ENCODE data around the gene CD244. TPM values are rescaled to one million over a fixed set of nuclear protein-coding genes. Genes with fewer than 3 reads are reported as not detected.

The CD244 gene
- total RNA-seq, 2 donors from 2014 or later: 0.49 to 0.58 TPM

DNA sequence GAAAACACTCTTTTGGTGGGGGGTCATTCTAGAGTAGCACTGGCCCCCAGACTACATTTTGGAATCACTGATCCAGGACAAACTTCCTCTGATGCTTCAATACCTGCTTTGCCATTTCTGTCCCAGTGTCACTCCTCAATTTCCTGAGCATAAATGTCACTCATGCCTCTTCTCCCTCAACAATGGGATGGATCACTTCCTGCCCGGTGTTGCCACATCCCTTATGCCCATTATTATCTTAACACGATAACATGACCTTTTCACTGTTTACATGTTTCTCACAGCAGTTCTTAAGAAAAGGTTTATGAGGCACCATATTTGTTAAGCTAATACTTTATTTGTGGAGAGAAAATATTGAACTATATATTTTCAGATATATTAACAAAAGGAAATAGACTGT, 26.2 kb upstream of the CD244 start:
- Histone ChIP-seq H3K4me3 (no peak overlapping the region), H3K9ac (ENCODE audit: low read depth in 2 of 2, low read length in 2 of 2) (no peak overlapping the region), H3K27ac (no peak overlapping the region), H3K36me3 (no peaks in the 10 kb centered on the region), H3K9me3 (no peaks in the 10 kb centered on the region), H3K27me3 (no peaks in the 10 kb centered on the region), H3K4me1 (no peaks in the 10 kb centered on the region)
- TF ChIP-seq CTCF (IDR thresholded peaks at IDR 0.05): no peak
- intact Hi-C loops (cut with DNase I): no loop called here
- no peak for DNase-seq

DNA sequence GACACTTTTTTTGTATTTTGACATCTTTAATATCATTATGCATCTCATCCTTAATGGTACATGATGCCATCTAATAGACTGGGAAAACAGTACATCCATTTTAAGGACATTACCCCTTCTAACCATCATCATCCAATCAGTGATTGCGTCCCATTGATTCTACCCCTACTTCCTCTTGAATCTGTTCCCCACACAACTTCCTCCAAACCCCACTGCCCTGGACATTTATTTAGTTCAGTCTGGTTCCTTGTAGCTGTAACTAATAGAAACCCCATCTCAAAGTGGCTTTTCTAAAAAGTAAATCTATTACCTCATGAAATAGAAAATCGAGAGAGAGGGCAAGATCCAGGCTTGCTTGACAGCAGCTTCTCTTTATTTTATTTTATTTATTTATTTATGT, 24.4 kb upstream of the CD244 start:
- Histone ChIP-seq H3K4me1 (no peaks in the 10 kb centered on the region), H3K27ac (no peak overlapping the region), H3K9me3 (no peaks in the 10 kb centered on the region), H3K4me3 (no peak overlapping the region), H3K36me3 (no peaks in the 10 kb centered on the region), H3K27me3 (no peaks in the 10 kb centered on the region), H3K9ac (ENCODE audit: low read depth in 2 of 2, low read length in 2 of 2) (no peak overlapping the region)
- no peak for DNase-seq
- intact Hi-C loops (cut with DNase I): no loop called here
- TF ChIP-seq CTCF (IDR thresholded peaks at IDR 0.05): no peak

DNA sequence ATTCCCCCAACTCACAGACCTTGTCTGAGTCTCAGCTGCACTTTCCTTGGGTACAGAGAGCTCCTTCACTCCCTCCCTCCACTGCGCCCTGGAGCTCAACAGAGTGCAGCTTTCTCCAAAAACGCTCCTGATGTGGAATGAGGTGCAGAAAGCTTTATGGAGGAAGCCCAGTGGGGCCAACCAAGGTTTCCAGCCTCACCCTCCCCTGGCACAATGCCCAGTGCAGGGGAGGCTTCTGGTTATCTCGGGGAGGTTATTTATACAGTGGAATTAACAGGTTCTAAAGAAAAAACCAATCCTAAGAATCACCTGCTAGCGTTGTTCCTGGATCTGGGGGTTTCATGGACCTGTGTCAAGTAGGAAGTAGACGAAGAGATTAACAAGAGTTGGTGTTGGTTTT, 22.4 kb upstream of the CD244 start, which contains the start of gene ITLN1:
Gene ITLN1 (minus strand): TSS at position 139 of the 400 bp plus-strand sequence. CDS start 303 bp downstream, outside the sequence.
- no peak within 1 kb of the TSS for H3K9ac ChIP-seq (ENCODE audit: low read depth in 2 of 2, low read length in 2 of 2)
- intact Hi-C loops (cut with DNase I): no loop called here

GRCh38 chr1:160884579-160884978, 21.9 kb upstream of the CD244 start:
- no peak overlapping the region for H3K4me3 ChIP-seq
- H3K27ac ChIP-seq: no peak overlapping the region
- no peaks in the 10 kb centered on the region for H3K27me3 ChIP-seq
- DNase-seq: no peak
- no peak overlapping the region for H3K9ac ChIP-seq (ENCODE audit: low read depth in 2 of 2, low read length in 2 of 2)
- intact Hi-C loops (cut with DNase I): loop anchor here (5.0 kb wide), 1 partner anchor 47 kb away; no protein-coding TSS in a partner anchor
- H3K9me3 ChIP-seq: no peaks in the 10 kb centered on the region
- no peaks in the 10 kb centered on the region for H3K4me1 ChIP-seq
- peak; percentile 12 for TF ChIP-seq CTCF (IDR thresholded peaks at IDR 0.05)
- H3K36me3 ChIP-seq: no peaks in the 10 kb centered on the region

More for the DNA sequence above, 22.4 kb upstream of the CD244 start, which contains the start of gene ITLN1:
- H3K27me3 ChIP-seq: no peaks in the 10 kb centered on the region
- no peak for TF ChIP-seq CTCF (IDR thresholded peaks at IDR 0.05)
- H3K27ac ChIP-seq: no peak within 1 kb of the TSS
- no peak within 1 kb of the TSS for H3K4me3 ChIP-seq
- H3K4me1 ChIP-seq: no peaks in the 10 kb centered on the region
- H3K36me3 ChIP-seq: no peaks in the 10 kb centered on the region
- peak; percentile 30 for DNase-seq
- H3K9me3 ChIP-seq: no peaks in the 10 kb centered on the region

DNA sequence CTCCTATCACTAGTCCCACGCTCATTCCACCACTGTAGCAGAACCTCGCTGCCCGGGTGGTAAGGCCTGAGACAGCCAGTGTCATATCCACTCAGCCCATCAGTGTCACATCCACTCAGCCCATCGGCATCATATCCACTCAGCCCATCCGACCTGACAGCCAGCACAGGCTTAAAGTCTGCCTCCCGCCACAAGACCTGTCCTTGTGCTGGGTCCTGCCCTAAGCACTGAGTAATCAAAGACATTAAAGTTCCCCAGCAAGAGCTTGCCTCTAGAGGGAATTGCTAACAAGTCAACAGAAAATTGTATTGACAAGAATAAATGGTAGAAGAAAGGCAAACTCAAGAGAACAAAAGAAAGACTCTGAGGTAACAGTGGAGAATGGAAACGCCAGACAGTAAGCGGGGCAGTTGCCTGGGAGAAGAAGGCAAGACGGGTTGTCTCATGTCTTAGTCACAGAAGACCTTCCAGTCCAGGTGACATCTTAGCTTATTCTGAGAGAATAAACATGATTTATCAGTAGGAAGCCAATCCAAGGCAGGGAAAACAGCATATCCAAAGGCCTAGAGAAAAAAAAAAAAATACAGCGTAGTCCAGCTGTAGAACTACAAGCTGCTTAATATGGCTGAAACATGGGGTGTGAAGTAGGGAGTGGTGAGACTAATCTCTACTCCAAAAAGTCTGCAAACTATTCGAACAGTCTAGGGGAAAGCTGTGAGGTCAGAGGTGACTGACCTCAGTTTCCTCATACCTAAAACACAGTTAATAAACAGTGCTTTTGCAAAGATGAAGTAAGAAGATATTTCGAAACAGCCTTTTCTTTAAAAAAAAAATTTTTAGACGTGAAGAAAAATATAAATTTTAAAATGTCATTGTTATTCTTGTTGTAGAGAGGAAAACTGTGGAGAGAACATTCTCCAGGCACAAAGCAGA, 21.2 kb upstream of the CD244 start:
- no peaks in the 10 kb centered on the region for H3K4me1 ChIP-seq
- no peaks in the 10 kb centered on the region for H3K9me3 ChIP-seq
- no peaks in the 10 kb centered on the region for H3K36me3 ChIP-seq
- no peak overlapping the region for H3K27ac ChIP-seq
- H3K9ac ChIP-seq (ENCODE audit: low read depth in 2 of 2, low read length in 2 of 2): no peak overlapping the region
- no peak overlapping the region for H3K4me3 ChIP-seq
- TF ChIP-seq CTCF (IDR thresholded peaks at IDR 0.05): no peak
- H3K27me3 ChIP-seq: no peaks in the 10 kb centered on the region
- DNase-seq: no peak
- intact Hi-C loops (cut with DNase I): loop anchor here (5.0 kb wide), 1 partner anchor 47 kb away; no protein-coding TSS in a partner anchor
